Breast epithelium (tissue), 3 donors: ENCODE results near the gene MYO3B.

Source experiments
- POLR2A ChIP-seq: fragments of 450-650 bp; IDR thresholded peaks from one replicate; pipeline ENCODE4 v1.6.1; 2016; ENCODE audit warnings: antibody characterized with exemption, mild to moderate bottlenecking, moderate library complexity
- POLR2AphosphoS5 ChIP-seq, 3 donors: sonication (generic); formaldehyde crosslinking; IDR thresholded peaks; one replicate each; pipeline ENCODE4 v1.6.1; 2017; ENCODE audit warnings: antibody characterized with exemption in 3 of 3
- TF ChIP-seq, protein P1 (sequence below), 3 donors: fragments of 450-650 bp; IDR thresholded peaks; one replicate each; pipeline ENCODE4 v1.5.1; 2016 to 2017; ENCODE audit warnings: antibody characterized with exemption in 3 of 3, mild to moderate bottlenecking in 3 of 3, moderate library complexity in 3 of 3

DNA sequence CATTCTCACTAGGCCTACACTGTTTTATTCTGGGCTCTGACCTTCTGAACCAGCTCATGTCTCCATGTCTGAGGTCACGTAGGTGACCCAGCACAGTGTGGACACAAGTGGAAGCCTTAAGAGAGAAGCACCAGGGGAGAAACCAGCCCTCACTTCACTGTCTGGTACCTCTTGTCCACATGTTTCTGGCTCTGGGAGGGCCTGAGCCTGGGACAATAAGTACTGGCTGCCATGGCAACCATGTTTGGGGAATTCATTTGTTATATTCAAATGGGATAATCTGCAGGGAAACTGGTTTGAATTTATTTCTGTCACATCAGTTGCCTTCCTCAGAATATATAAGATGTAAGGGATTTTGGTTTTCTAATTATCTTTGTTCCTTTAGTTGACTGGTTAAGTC lies 23.3 kb downstream of the MYO3B start:
- TF ChIP-seq, protein P1, sequence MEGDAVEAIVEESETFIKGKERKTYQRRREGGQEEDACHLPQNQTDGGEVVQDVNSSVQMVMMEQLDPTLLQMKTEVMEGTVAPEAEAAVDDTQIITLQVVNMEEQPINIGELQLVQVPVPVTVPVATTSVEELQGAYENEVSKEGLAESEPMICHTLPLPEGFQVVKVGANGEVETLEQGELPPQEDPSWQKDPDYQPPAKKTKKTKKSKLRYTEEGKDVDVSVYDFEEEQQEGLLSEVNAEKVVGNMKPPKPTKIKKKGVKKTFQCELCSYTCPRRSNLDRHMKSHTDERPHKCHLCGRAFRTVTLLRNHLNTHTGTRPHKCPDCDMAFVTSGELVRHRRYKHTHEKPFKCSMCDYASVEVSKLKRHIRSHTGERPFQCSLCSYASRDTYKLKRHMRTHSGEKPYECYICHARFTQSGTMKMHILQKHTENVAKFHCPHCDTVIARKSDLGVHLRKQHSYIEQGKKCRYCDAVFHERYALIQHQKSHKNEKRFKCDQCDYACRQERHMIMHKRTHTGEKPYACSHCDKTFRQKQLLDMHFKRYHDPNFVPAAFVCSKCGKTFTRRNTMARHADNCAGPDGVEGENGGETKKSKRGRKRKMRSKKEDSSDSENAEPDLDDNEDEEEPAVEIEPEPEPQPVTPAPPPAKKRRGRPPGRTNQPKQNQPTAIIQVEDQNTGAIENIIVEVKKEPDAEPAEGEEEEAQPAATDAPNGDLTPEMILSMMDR (IDR thresholded peaks at IDR 0.05): no peak
- TF ChIP-seq POLR2A: no peak
- no peak for TF ChIP-seq POLR2AphosphoS5 (IDR thresholded peaks at IDR 0.05)
